Measurements from ENCODE around the gene PNPLA2. TPM values are rescaled to one million over a fixed set of nuclear protein-coding genes. Genes with fewer than 3 reads are reported as not detected.
A peak's percentile ranks its signal among the peaks of the same experiment; 100 is the strongest.

The PNPLA2 gene
- total RNA-seq, 1 experiment from 2014 or later: 202 TPM

GRCh38 chr11:816433-816779, 2.3 kb upstream of the PNPLA2 start:
- DNase-seq (ENCODE audit: low spot score): no peak

GRCh38 chr11:819129-819931, 616 bp downstream of the PNPLA2 start:
- DNase-seq (ENCODE audit: low spot score): peak; percentile 94

GRCh38 chr11:819943-820649, 1.4 kb downstream of the PNPLA2 start:
- DNase-seq (ENCODE audit: low spot score): peak; percentile 95

GRCh38 chr11:820655-821511, 2.2 kb downstream of the PNPLA2 start:
- peak; percentile 93 for DNase-seq (ENCODE audit: low spot score)

DNA sequence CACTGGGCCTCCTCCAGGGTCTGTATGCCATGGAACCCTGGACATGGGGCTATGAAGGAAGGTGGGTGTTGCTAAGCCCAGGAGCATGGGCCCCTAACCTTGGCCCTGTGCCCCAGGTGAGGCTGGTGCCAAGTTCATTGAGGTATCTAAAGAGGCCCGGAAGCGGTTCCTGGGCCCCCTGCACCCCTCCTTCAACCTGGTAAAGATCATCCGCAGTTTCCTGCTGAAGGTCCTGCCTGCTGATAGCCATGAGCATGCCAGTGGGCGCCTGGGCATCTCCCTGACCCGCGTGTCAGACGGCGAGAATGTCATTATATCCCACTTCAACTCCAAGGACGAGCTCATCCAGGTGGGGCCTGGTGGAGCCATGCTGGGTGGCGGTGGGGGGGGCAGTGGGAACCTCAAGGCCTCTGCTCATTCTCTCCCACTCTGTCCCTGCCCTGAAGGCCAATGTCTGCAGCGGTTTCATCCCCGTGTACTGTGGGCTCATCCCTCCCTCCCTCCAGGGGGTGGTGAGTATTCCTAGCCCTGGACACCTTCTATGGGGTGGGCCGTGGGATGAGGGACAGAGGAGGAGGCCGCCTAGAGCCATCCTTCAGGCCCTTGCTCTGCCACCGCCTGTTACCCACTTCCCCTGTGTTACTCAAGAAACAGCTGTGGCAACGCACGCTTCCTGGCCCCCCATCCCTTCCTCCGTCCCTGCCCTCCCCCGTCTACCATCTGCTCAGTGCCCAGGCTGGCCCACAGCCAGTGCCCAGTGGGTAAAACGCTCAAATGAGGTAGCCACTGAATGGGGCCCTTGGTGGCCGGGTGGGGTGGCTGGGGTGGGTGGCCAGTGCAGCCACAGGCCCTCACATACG, 3.0 kb downstream of the PNPLA2 start:
- DNase-seq (ENCODE audit: low spot score): no peak

GRCh38 chr11:823441-824291, 5.0 kb downstream of the PNPLA2 start:
- no peak for DNase-seq (ENCODE audit: low spot score)

DNA sequence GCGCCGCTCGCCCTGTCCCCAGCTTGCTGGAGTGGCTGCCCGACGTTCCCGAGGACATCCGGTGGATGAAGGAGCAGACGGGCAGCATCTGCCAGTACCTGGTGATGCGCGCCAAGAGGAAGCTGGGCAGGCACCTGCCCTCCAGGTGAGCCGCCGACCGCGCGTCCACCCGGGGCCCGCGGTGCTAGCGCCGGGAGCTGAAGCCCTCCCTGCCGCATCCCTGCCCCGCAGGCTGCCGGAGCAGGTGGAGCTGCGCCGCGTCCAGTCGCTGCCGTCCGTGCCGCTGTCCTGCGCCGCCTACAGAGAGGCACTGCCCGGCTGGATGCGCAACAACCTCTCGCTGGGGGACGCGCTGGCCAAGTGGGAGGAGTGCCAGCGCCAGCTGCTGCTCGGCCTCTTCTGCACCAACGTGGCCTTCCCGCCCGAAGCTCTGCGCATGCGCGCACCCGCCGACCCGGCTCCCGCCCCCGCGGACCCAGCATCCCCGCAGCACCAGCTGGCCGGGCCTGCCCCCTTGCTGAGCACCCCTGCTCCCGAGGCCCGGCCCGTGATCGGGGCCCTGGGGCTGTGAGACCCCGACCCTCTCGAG, 5.7 kb downstream of the PNPLA2 start:
- DNase-seq (ENCODE audit: low spot score): peak; percentile 89

DNA sequence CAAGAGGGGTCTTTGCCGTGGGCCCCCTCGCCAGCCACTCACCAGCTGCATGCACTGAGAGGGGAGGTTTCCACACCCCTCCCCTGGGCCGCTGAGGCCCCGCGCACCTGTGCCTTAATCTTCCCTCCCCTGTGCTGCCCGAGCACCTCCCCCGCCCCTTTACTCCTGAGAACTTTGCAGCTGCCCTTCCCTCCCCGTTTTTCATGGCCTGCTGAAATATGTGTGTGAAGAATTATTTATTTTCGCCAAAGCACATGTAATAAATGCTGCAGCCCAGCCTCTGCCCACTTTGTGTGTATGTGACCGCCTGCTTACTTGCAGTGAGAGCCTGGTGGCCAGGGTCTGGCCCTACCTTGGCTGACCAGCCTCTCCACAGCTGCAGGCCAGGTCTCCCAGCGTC, 6.2 kb downstream of the PNPLA2 start:
- peak; percentile 54 for DNase-seq (ENCODE audit: low spot score)

DNA sequence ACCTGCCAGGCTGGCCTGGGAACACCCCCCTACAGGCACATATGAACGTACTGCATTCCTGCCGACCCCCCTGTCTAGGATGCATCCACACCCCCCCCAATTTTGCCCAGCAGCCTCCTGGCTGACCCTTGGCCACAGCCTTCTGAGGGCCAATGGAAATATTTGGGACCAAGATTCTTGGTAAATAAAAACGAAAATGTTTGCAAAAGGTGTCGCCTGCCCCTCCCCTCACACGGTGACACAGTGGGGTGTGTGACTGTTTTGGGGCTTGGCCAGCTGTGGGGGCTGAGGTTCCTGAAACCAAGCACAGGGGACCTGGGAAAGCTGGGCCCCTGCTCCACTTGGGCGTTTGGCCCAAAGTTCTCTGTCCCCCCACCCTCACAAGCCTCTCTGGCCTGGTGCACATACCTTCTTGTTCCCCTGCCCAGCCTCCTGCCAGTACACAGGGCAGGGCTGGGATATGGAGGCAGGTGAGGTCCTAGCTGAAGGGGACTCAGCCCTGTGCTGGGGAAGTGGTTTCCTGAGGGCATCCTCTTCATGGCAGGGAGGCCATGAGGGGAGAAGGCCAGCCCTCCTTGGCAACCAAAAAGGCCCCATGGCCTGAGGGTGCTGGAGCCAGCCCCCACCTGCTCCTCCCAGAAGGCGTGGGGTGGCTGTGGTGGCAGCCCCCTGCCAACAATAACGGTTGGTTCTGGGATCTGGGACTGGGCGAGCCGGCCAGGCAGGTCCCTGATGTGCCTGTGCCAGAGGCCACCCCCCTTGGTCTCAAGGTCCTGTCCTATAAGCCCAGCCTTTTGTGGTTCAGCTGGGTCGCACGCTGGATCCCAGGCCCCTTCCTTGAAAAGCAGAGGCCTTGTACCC, 6.9 kb downstream of the PNPLA2 start:
- DNase-seq (ENCODE audit: low spot score): peak; percentile 38

DNA sequence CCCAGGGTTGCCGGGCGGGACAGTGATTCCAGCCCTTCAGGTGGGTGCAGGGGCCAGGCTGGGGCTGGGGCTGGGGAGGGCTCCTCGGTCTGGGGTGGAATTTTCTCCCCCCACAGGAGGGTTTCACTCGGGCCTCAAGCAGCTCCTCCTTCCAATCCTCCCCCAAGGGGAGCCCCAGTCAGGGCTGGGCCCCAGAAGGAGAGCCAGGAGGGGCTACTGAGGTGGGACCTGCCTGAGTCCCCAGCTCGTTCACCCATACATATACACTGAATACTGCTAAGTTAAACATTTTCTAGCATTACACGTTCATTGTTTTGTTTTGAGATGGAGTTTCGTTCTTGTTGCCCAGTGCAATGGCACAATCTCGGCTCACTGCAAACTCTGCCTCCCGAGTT, 7.5 kb downstream of the PNPLA2 start:
- DNase-seq (ENCODE audit: low spot score): peak; percentile 25

GRCh38 chr11:826836-827145, 8.1 kb downstream of the PNPLA2 start:
- DNase-seq (ENCODE audit: low spot score): no peak

DNA sequence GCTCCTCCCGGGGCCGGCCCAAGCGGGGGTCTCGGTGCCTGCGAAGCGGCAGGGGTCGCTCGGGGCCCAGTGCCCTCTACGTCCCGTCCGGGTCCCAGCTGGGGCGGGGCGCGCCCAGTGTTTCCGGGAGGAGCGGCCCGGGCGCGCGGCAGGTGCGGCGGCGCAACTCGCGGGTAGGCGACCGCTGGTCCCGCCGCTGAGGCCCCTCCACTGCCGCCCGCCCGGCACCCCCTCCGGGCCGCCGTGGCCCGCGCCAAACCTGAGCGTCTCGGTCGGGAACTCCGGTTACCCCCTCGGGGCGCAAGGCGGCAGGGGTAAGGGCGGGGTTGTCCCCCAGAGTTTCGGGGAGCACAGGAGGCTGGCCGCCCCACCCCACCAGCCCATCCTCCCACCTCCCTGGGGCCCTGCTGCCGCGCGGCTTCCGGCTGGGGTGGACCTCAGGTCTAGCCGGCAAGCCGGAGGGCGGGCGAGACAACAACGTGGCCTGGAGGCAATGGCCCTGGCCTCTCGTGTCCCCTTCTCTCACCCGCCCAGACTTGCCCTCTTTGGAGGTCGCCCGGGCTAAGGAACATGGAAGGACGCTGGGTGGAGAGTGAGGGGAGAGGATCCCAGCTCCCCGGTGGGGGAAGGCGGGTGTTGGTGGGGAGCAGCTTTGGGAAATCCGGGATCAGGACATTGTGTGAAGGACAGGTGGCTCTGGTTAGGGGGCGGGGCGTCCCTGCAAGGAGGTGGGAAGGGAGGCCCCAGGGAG, 8.6 kb downstream of the PNPLA2 start:
- peak; percentile 91 for DNase-seq (ENCODE audit: low spot score)

GRCh38 chr11:827897-828192, 9.1 kb downstream of the PNPLA2 start, which contains the start of gene CRACR2B:
TSS of gene CRACR2B (plus strand) at chr11:827919. CDS start at chr11:828608, 689 bp downstream.
- no peak for DNase-seq (ENCODE audit: low spot score)

- no peak for DNase-seq (ENCODE audit: low spot score)
Measured at GRCh38 chr11:828506-829175, 9.9 kb downstream of the PNPLA2 start.

DNA sequence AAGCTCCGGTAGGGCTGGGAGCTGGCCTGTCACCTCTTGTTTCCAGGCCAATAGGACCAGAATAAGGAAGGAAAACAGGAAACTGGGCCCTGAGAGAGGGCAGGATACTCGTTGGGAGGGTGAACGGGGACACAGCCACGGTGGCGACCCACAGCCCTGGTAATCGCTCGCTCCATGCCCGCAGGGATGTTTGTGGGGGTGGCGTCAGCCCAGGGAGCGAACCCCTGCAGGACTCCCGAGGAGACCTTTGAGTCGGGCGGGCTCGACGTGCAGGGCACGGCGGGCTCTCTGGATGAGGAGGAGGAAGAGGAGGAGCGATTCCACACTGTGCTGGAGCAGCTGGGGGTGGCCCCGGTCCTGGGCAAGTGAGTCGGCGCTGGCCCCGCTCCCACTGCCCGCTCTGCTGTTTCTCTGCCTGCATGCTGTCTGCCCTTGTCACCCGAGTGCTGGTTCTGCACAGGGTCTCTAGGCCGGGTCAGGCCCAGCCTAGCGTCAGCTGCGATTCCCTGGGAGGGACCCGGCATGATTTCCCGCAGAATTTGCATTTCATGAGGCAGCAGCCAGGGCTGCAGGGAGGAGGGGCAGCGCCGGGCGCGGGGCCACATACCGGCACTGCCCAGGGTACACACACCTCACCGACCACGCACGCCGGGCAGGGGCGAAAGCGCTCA, 10.6 kb downstream of the PNPLA2 start:
- peak; percentile 64 for DNase-seq (ENCODE audit: low spot score)

DNA sequence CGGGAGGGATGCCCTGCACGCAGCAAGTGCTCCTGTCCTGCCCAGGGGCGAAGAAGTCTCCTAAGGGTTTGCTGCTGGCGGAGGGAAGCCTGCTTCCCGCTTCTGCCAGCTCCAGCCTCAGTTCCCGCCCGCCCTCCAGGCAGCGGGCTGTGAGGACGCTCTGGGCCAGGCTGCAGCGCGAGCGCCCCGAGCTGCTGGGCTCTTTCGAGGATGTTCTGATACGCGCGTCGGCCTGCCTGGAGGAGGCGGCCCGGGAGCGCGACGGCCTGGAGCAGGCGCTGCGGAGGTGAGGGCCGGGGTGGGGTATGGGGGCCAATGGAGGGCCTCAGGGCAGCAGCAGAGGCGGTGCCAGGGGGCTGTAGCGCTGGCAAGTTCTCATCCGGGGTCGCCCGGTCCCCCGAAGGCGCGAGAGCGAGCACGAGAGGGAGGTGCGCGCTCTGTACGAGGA, 11.2 kb downstream of the PNPLA2 start:
- peak; percentile 58 for DNase-seq (ENCODE audit: low spot score)

All from HT-29 (cell line).